Islet of Langerhans (tissue), 1 donor: ENCODE results near the gene KIF1A.

ENCODE experiments used
- FAIRE-seq: peaks from one replicate; lab custom pipeline; 2011; peaks lifted over from hg19 to GRCh38; lab: Jason Lieb, UNC

KIF1A gene, protein sequence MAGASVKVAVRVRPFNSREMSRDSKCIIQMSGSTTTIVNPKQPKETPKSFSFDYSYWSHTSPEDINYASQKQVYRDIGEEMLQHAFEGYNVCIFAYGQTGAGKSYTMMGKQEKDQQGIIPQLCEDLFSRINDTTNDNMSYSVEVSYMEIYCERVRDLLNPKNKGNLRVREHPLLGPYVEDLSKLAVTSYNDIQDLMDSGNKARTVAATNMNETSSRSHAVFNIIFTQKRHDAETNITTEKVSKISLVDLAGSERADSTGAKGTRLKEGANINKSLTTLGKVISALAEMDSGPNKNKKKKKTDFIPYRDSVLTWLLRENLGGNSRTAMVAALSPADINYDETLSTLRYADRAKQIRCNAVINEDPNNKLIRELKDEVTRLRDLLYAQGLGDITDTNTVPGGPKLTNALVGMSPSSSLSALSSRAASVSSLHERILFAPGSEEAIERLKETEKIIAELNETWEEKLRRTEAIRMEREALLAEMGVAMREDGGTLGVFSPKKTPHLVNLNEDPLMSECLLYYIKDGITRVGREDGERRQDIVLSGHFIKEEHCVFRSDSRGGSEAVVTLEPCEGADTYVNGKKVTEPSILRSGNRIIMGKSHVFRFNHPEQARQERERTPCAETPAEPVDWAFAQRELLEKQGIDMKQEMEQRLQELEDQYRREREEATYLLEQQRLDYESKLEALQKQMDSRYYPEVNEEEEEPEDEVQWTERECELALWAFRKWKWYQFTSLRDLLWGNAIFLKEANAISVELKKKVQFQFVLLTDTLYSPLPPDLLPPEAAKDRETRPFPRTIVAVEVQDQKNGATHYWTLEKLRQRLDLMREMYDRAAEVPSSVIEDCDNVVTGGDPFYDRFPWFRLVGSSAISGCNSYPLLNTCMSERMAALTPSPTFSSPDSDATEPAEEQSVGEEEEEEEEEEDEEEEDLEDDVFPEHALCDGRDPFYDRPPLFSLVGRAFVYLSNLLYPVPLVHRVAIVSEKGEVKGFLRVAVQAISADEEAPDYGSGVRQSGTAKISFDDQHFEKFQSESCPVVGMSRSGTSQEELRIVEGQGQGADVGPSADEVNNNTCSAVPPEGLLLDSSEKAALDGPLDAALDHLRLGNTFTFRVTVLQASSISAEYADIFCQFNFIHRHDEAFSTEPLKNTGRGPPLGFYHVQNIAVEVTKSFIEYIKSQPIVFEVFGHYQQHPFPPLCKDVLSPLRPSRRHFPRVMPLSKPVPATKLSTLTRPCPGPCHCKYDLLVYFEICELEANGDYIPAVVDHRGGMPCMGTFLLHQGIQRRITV (N-terminal part only)

DNA sequence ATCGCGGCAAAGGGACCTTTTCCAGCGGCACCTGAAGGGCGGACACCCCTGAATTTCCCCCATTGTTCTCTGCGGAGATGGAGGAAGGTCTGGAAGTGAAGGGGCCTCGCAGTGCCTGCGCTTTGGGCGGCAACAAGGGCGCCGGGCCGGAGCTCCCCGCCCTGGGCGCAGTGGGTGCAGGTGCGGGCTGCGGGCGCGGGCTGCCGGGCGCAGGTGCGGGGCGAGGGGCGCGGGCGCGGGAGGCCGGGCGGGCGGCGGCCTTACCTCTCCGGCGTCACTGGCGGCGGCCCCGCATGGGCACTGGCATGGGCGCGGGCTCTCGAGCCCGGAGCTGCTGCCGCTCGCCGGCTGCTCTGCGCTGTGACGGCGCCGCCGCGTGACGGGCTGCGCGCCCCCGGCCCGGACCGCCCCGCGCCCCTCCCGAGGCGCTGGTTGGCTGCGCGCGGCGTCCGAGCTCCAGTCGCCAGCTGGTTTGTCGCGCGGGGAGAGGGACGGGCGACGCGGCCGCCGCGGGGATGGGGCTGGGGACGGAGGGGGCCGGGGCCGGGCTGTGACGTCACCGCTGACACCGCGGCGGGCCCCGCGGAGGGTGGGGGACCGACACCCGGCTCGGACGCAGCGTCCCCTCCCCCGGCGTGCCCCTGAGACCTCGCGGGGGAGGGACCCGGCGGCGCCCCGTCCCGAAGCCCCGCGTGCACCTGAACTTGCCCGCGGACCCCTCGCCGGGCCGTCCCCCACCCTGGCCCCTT lies at the start of gene KIF1A:
Gene KIF1A (minus strand): TSS at position 362 of the 749 bp plus-strand sequence. CDS start 22,467 bp downstream, outside the sequence.
- no peak for FAIRE-seq

DNA sequence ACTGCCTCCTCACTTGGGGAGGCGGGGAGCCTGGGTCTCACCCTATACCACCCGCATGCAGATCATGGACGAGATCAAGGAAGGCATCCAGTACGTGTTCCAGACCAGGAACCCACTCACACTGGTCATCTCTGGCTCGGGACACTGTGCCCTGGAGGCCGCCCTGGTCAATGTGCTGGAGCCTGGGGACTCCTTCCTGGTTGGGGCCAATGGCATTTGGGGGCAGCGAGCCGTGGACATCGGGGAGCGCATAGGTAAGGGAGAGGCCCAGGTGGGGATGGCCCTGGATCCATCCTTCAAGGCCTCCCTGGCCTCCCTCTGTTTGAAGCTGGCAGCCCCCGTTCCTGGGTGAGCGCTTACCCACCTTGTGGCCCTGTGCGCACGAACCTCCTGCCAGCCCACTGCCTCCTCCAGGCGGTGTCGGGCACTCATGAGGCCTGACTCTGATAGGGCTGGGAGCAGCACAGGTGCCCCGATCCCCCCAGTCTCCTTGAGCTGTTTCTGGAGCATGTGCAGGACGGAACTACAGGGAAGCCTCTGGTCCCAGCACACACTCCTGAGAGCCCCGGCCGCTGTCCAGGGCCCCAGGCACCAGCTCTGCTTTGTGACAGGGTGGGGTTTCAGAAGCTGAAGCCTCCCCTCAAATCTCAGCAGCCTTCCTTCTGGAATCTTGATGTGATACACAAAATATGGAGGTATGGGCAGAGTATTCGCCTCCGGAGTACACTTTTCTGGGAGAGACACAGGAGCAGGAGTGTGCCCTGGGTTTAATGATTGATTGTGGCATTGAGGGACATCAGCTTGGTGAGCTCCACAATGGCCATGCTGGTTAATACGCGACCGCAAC lies 49.3 kb upstream of the KIF1A start:
- FAIRE-seq: no peak

DNA sequence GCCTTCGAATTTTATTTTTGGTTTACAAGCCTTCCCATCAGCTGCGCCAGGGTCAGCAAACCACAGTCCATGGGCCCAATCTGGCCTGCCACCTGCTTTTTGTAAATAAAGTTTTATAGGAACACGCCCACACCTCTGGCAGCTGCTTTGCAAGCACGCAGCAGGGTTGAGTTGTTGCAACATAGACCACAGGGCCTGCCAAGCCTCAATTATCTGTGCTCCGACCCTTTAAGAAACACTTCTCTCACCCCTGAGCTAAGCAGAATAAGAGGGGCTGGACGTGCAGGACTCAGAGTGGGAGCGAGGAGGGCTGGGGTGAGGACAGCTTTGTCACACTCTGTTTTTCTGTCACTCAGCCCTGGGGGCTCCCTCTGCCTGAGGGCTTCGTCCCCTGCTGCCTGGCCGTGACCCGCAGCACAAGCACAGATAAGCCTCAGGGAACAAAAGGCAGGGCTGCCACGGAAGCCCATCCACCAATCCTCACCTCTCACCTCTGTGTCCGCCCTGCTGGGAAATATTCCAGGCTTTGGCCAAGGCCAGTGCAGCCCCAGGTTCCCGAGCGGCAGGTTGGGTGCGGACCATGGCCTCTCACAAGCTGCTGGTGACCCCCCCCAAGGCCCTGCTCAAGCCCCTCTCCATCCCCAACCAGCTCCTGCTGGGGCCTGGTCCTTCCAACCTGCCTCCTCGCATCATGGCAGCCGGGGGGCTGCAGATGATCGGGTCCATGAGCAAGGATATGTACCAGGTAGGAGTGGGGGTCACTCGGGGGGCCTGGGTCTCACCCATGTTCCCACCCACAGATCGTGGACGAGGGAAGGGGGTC lies 48.5 kb upstream of the KIF1A start, which contains the start of gene AGXT:
Gene AGXT (plus strand): TSS at position 539 of the 823 bp plus-strand sequence. CDS start 42 bp downstream, at position 581.
- no peak for FAIRE-seq

DNA sequence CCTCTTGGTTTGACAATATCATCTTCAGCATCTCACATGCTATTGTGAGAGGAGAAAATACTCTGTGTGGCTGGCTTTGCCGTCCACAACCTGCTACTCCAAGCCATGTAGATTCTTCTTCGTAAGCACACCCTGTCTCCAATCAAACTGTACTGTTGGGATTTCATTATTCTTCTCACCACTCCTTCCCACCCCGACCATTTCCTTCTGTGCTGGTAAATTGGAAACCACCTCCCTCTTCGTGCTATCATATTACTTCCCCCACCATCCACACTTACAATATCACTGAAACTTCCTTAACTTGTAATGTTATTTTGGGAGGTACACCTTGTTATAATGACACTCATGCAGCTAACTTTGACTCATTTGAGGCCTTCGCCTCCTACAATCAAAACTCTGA lies 45.4 kb upstream of the KIF1A start:
- no peak for FAIRE-seq

DNA sequence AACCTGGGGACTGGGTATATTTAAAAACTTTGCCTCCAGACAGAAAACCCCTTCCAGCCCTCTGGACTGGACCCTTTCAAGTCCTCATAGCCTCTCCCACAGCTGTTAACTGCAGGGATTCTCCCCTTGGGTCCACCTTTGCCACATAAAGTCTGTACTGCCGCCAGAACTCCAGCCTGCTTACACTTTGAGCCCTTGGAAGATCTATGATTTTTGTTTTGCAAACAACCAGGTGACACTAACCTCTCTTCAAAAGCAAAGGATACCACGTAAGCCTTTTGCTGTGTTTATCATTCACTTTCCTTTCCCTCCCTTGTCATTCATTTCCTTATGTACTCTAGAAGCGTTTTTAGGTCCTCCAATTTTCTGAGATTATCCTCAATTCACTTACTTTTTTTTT lies 44.5 kb upstream of the KIF1A start:
- no peak for FAIRE-seq

DNA sequence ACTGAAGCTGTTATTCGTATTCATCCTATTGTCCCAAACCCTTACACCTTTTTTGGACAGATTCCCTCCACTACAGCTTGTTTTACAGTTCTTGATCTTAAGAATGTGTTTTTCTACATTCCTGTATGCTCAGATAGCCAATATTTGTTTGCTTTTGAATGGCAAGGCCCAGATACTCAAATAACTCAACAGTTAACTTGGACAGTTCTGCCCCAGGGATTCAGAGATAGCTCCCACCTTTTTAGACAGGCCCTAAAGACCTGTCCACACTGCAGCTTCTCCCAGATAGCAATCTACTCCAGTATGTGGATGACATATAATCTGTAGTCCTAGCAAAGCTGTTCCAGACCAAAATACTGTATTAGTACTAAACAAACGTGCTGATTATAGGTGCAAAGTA lies 41.5 kb upstream of the KIF1A start:
- no peak for FAIRE-seq

DNA sequence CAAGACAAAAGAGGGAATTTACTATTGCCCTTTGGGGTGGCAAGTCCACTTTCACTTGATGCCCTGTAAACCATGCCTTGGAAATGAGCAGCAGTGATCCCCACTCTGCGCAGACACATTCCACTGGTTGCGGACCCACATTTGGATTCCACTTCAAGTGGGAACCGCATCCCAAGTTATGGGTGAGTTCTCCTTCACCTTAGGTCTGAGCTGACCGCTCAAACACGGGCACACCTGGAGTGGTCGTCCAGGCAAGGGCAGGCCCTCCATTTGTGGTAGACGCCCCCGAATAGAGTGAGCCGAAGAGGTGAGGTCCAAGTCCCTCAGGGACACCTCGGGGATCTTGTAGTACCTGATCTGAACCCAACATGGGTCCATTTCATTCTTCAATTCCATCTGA lies 38.9 kb upstream of the KIF1A start:
- FAIRE-seq: no peak

DNA sequence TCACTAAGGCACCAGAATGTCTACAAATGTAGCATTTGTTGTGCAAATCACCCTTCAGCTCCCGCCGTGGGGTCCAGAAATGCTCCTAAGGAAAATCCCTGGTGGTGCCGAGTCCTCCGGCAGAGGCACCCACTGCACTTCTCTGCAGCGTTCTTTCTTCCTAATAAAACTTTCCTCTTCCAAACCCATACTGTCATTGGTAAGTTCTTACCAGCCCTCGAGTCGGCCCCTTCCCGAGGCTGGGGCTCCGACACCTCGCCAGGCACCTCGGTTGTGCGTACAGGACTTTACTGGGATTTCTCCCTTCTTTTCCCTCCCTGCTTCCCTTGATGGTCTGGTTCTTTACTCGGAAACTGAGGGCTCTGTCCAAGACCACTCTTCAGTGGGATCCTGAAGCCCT lies 38.3 kb upstream of the KIF1A start:
- FAIRE-seq: no peak

DNA sequence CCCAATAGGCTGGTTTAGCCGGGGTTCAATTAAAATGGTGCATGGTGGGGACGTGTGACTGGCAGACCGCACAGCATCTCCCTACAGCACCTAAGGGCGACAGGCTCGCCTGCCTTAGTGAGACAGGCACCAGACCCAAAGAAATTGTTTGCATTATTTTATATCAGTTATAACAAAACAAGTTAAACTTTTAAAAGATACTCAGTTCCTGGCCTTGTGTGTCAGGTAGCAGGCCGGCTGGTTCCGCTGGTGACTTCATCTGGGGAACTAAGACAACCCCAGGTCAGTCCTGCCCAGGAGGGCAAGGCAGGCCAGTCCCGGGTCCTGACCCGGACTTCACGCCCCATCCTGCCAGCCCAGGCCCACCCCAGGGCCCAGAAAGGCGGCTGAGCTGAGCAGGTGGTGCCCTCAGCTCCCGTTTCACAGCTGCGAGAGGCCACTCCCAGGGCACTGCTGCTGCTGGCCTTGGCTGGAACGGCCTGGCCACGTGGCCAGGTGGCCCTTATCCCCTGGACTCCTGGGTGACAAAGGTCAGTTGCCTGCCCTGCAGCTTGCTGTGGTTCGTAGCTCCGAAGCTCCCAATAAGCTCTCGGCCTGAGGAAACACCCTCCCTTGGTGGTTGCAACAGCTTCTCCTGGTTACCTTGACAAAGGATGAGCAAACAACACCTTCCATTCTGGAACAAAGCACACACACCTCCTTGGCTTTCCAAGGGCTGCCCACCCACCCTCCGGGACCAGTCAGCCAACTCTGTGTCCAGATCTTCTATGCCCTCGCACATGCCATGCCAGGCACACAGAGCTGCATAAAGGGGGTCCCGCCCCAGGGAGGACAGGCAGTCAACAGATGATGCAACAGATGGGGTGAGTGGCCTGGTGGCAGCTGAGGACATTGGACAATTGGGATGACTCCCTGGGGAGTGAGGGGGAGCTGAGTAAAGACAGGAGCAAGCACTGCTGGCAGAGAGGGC lies 37.3 kb upstream of the KIF1A start:
- no peak for FAIRE-seq

DNA sequence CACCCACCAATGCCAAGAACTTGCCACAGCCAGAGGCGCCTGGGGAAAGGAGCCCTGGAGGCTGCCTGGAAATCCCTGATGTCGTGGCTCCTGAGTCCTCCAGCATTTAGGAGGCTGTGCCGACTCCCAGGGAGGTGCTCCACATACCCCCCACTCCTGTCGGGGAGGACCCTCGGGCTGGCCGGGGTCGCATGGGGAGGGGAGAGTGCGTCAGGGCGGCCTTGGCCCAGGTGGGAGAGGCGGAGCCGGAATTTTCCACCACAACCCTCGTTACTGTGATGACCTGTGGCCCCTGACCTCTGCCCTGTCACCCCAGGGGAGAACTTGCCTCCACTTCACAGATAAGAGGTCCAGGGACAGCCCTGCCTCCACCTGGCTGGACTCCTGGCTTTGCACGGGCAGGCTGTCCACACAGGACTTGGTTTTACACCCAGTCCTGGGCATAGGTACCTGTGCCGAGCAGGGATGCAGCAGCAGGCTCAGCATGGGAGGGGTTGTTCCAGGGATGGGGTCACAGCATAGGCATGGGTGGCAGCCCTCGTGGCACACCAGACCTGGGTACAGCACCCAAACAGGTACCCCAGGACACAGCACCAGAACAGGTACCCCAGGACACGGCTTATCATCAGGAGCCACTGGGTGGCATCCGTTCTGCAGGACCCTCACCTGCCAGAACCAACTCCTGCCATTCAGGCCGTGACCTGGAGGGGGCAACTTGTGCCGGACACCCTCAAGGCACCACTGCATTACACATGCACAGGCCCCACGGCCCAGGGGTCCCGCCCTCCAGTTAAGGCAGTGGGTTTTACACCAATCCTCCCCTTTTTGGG lies 36.3 kb upstream of the KIF1A start:
- no peak for FAIRE-seq

DNA sequence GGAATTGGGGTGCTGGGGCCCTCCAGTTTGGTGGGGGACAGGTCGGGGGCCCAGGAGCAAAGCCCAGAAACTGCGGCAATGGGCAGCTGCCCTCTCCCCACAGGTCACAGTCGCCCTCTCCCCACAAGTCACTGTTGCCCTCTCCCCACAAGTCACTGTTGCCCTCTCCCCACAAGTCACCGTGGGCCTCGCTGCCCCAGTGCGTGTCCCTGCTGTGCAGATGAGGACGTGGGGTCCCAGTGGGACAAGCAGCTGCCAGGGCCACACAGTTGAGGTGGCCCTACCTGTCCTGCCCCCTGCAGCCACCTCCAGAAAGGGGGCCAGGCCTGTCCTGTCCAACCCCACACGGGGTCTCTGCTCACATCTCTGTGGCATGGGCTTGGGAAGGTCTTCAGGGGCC lies 35.7 kb upstream of the KIF1A start:
- FAIRE-seq: no peak

DNA sequence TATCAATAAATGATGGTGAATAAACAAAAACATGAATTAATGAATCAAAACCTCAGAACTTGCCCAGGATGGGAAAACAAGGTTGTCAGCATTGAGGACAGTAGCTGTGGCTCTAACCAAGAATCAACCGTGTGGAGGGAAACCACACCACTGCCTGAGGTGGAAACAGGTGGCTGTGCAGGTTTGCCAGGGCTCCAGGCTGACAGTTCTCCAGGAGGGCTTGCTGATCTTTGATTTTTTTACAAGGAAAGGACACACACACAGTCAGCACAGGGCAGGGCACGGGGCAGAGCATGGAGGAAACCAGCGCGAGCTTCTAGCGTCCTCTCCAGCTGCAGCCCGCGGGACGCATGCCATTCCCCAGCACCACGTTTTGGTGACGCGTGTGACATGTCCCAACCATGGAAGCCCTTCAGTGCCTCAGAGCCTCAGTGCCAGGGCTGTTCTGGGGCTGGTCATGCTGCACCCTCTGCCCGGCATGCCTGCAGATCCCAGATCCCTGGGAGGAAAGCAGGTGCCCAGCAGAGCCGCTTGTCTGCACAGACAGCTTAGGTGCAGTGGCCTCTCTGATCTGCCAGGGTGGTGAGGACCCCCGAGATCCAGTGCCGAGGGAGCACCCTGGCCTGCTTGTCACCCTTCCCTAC lies 32.8 kb upstream of the KIF1A start:
- FAIRE-seq: no peak

DNA sequence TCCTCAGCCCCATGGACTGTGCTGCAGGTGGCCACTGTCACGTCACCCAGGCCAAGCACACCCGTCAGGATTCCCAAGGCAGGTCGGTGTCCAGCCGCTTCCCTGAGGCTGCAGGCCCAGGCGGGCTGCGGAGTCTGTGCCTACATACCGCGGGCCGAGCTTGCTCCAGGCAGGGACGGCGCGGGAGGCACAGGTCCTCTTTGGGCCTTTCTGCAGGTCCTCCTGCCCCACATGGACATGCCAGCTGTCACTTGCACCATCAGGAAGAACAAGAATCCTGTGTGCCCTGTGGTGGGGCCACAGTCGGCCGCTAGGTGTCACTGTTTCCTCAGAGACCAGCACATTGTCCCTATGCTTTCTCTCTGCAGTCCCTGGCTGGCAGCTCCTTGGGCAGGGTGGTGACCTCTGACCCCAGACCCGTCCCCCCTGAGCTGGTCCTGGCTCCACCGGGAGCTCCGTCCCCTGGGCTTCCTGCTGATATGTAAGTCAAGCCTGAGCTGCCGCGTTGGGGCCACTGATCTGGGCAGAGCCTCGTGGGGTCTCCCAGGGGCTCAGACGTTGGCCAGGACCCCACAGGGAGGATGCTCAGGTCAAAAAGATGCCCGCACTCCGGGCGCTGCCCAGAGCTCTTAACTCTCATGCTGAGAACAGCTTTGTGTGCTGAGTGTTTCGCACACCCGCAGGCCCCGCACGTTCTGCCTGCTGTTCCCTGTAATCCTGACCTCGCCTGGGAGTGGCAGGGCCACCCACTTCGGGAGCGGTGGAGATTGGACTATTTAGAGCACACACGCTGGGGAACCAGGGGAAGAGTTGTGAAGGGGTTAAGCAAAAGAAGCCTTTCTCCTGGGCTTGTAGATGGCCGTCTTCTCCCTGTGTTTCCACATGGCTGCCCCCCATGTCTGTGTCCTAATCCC lies 31.3 kb upstream of the KIF1A start:
- peak; percentile 68 for FAIRE-seq

DNA sequence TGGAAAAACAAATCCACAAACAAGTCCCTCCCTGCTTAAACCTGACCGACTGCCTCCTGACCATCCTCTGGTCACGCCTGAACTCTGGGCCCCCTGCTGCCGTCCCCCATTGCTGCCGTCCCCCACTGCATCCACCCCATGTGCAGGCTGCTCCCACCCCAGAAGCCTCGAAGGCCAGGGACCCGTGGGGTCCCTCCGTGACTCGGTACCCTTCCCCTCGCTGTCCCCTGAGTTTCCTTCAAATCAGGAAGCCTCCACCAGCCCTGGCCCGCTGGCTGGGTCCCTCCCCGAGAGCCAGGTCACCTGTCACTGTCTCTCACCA lies 30.7 kb upstream of the KIF1A start:
- FAIRE-seq: no peak

DNA sequence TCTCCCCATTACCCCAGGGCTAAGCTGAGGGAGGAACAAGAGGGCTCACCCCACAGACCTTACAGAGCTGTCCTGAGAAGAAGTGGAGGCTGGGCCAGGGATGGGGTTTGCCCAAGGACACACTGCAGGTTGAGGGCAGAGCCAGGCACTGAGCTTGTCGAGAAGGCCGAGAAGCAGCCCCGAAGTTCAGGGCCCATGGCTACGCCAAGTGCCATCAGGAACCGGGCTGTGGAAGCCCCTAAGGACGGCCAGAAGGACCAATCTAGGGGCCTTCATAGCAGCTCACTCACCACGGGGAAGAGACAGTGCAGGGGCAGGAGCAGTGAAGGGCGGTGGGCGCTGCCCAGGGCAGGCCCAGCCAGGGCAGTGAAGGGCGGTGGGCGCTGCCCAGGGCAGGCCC lies 30.0 kb upstream of the KIF1A start:
- no peak for FAIRE-seq
